ENCODE results near the gene SOCS6. TPM values are rescaled to one million over a fixed set of nuclear protein-coding genes. Genes with fewer than 3 reads are reported as not detected.

The SOCS6 gene
- total RNA-seq, 1 experiment from 2014 or later: 16.9 TPM

DNA sequence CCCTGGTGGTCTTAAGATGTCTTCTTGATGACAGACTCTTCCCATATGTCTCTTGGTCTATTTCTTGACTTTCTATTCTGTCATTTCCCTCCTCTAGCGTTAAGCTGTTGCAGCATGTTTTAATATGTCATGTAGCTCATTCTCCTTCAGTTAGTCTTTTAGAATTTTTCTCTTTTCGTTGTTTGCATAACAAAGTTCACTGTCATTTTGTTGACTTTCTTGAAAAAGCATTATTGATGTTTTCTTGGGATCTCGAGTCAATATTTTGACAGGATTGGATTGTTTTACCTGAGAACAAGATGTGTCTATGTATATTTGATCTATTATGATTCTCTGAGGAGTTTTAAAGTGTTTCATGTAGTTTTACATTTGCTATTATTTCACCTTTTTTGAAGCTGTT lies 24.8 kb downstream of the SOCS6 start:
- TF ChIP-seq, protein P1, sequence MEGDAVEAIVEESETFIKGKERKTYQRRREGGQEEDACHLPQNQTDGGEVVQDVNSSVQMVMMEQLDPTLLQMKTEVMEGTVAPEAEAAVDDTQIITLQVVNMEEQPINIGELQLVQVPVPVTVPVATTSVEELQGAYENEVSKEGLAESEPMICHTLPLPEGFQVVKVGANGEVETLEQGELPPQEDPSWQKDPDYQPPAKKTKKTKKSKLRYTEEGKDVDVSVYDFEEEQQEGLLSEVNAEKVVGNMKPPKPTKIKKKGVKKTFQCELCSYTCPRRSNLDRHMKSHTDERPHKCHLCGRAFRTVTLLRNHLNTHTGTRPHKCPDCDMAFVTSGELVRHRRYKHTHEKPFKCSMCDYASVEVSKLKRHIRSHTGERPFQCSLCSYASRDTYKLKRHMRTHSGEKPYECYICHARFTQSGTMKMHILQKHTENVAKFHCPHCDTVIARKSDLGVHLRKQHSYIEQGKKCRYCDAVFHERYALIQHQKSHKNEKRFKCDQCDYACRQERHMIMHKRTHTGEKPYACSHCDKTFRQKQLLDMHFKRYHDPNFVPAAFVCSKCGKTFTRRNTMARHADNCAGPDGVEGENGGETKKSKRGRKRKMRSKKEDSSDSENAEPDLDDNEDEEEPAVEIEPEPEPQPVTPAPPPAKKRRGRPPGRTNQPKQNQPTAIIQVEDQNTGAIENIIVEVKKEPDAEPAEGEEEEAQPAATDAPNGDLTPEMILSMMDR (IDR thresholded peaks at IDR 0.05; ENCODE audit: unreplicated experiment): no peak
- intact Hi-C loops (cut with micrococcal nuclease): no loop called here
- no peaks in the 10 kb centered on the region for H3K27me3 Mint-ChIP-seq (ENCODE audit: insufficient read depth, unreplicated experiment)
- no peaks in the 10 kb centered on the region for H3K9me3 Mint-ChIP-seq (ENCODE audit: unreplicated experiment)
- H3K36me3 Mint-ChIP-seq (ENCODE audit: insufficient read depth, unreplicated experiment): no peaks in the 10 kb centered on the region
- H3K4me1 Mint-ChIP-seq (ENCODE audit: insufficient read depth, unreplicated experiment): peaks cover 20% of the 10 kb centered on the region
- CTCF ChIA-PET: interaction anchor here (0.5 to 1.6 kb wide), 2 partner anchors 20 to 44 kb away, joined by 3 to 4 read pairs; no protein-coding TSS in a partner anchor
- no peak overlapping the region for H3K27ac Mint-ChIP-seq (ENCODE audit: low read depth, unreplicated experiment)
- DNase-seq (ENCODE audit: unreplicated experiment): no peak
- no peak overlapping the region for H3K4me3 Mint-ChIP-seq (ENCODE audit: unreplicated experiment)
- POLR2A ChIA-PET: interaction anchor here (2.1 kb wide), 2 partner anchors 11 to 59 kb away, joined by 5 read pairs; no protein-coding TSS in a partner anchor
- no TSS peak for BruUV-seq (replicated peaks)

DNA sequence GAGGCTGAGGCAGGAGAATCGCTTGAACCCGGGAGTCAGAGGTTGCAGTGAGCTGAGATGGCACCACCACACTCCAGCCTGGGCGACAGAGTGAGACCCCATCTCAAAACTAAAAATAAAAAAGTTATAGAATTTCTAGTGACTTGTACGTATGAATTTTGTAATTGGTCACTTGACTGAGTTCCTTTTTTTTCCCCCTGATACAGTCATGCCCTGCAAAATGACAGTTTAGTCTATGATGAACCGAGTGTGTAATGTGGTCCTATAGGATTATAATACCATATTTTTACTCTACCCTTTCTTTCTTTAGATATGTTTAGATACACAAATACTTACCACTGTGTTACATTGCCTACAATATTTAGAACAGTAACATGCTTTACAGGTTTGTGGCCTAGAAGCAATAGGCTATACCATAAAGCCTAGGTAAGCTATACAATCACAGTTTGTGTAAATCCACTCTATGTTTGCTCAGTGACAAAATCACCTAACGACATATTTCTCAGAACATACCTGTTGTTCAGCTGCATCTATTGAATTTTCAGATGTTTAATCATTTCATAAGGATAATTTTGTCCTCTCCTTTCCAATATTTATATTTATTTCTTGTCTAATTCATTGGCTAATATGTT lies 25.4 kb downstream of the SOCS6 start:
- no peak overlapping the region for H3K27ac Mint-ChIP-seq (ENCODE audit: low read depth, unreplicated experiment)
- ChIA-PET POLR2A (interaction anchor here (0.9 to 2.1 kb wide), 5 partner anchors 8 to 59 kb away, joined by 3 to 6 read pairs (median 5); no protein-coding TSS in a partner anchor), CTCF (interaction anchor here (0.7 to 1.6 kb wide), 2 partner anchors 19 to 60 kb away, joined by 4 read pairs; no protein-coding TSS in a partner anchor)
- no peaks in the 10 kb centered on the region for H3K9me3 Mint-ChIP-seq (ENCODE audit: unreplicated experiment)
- H3K4me3 Mint-ChIP-seq (ENCODE audit: unreplicated experiment): no peak overlapping the region
- H3K27me3 Mint-ChIP-seq (ENCODE audit: insufficient read depth, unreplicated experiment): no peaks in the 10 kb centered on the region
- intact Hi-C loops (cut with micrococcal nuclease): no loop called here
- TF ChIP-seq, protein P1 (IDR thresholded peaks at IDR 0.05; ENCODE audit: unreplicated experiment): no peak
- H3K4me1 Mint-ChIP-seq (ENCODE audit: insufficient read depth, unreplicated experiment): peaks cover 20% of the 10 kb centered on the region
- BruUV-seq (replicated peaks): no TSS peak
- no peak for DNase-seq (ENCODE audit: unreplicated experiment)
- no peaks in the 10 kb centered on the region for H3K36me3 Mint-ChIP-seq (ENCODE audit: insufficient read depth, unreplicated experiment)

DNA sequence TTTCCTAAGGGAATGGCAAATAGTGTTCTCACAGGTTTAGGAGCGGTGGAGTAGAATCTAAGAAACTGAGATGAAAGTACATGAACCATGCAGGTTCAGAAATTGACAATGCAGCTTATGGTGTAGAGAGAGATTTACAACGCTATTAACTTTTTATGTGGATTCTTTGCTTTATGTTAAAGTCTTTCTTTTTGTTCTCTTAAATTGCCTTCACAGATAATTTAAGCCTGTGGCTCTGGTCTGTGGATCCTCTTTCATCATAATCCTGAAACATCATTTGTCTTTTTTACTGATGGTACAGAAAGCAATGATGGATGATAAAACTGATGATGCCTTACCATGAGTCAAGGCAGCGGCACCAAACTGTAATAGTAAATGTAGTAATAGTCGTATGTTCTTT lies 30.3 kb downstream of the SOCS6 start:
- DNase-seq (ENCODE audit: unreplicated experiment): no peak
- no peaks in the 10 kb centered on the region for H3K27me3 Mint-ChIP-seq (ENCODE audit: insufficient read depth, unreplicated experiment)
- no TSS peak for BruUV-seq (replicated peaks)
- CTCF ChIA-PET: interaction anchor here (0.6 to 0.7 kb wide), 4 partner anchors 13 to 84 kb away, joined by 3 to 5 read pairs (median 4); no protein-coding TSS in a partner anchor
- TF ChIP-seq, protein P1 (IDR thresholded peaks at IDR 0.05; ENCODE audit: unreplicated experiment): no peak
- H3K4me1 Mint-ChIP-seq (ENCODE audit: insufficient read depth, unreplicated experiment): peaks cover 5% of the 10 kb centered on the region
- H3K9me3 Mint-ChIP-seq (ENCODE audit: unreplicated experiment): no peaks in the 10 kb centered on the region
- no peaks in the 10 kb centered on the region for H3K36me3 Mint-ChIP-seq (ENCODE audit: insufficient read depth, unreplicated experiment)
- H3K27ac Mint-ChIP-seq (ENCODE audit: low read depth, unreplicated experiment): no peak overlapping the region
- POLR2A ChIA-PET: interaction anchor here (0.6 to 0.9 kb wide), 2 partner anchors 29 to 69 kb away, joined by 3 read pairs; no protein-coding TSS in a partner anchor
- H3K4me3 Mint-ChIP-seq (ENCODE audit: unreplicated experiment): no peak overlapping the region
- intact Hi-C loops (cut with micrococcal nuclease): no loop called here

DNA sequence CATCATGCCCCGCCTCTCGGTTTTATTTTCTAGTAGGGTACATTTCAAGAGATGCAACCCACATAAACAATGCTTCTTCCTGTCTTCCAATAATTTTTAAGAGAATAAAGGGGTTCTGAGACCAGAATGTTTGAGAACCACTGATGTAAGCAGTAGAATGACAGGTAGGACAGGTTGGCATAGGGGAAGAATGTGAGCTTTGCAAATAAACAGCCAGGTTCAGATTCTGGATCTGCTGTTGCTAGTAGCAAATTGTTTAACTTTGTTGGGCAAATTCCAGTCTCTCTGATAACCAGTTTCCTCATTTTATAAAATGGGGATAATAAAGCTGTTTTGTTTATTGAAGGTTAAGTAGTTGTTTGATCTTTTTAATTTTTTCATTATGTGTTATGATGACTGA lies 32.8 kb downstream of the SOCS6 start:
- Mint-ChIP-seq H3K4me3 (ENCODE audit: unreplicated experiment) (no peak overlapping the region), H3K4me1 (ENCODE audit: insufficient read depth, unreplicated experiment) (peaks cover 5% of the 10 kb centered on the region), H3K27ac (ENCODE audit: low read depth, unreplicated experiment) (no peak overlapping the region), H3K9me3 (ENCODE audit: unreplicated experiment) (no peaks in the 10 kb centered on the region), H3K27me3 (ENCODE audit: insufficient read depth, unreplicated experiment) (no peaks in the 10 kb centered on the region), H3K36me3 (ENCODE audit: insufficient read depth, unreplicated experiment) (peaks cover 15% of the 10 kb centered on the region)
- POLR2A ChIA-PET: no interaction called here
- DNase-seq (ENCODE audit: unreplicated experiment): no peak
- CTCF ChIA-PET: no interaction called here
- BruUV-seq (replicated peaks): no TSS peak
- intact Hi-C loops (cut with micrococcal nuclease): no loop called here
- TF ChIP-seq, protein P1 (IDR thresholded peaks at IDR 0.05; ENCODE audit: unreplicated experiment): no peak
